Glutamatergic neuron (in vitro differentiated cells): ENCODE data around the gene GLS. TPM values are rescaled to one million over a fixed set of nuclear protein-coding genes. Genes with fewer than 3 reads are reported as not detected.
"Not testable (repeated sequence)": the region's sequence is repeated elsewhere in the genome, so short reads cannot be mapped to it uniquely, and the experiment has no call there.

Experiments used
- DNase-seq: peaks from one replicate; pipeline ENCODE4 v3.0.0; 2022
- H3K27ac Mint-ChIP-seq: one replicate; pipeline ENCODE4 v1.8.0; 2020; ENCODE audit warnings: mild to moderate bottlenecking, mixed read lengths, inconsistent platforms; ENCODE audit not compliant: unreplicated experiment
- H3K27me3 Mint-ChIP-seq: one replicate; pipeline ENCODE4 v1.8.0; 2020; ENCODE audit warnings: mild to moderate bottlenecking, moderate library complexity, mixed read lengths, inconsistent platforms; ENCODE audit not compliant: unreplicated experiment
- H3K36me3 Mint-ChIP-seq: one replicate; pipeline ENCODE4 v1.8.0; 2020; ENCODE audit warnings: mild to moderate bottlenecking, mixed read lengths, inconsistent platforms; ENCODE audit not compliant: unreplicated experiment
- H3K4me1 Mint-ChIP-seq: one replicate; pipeline ENCODE4 v1.8.0; 2020; ENCODE audit warnings: mild to moderate bottlenecking, low read depth, mixed read lengths, inconsistent platforms; ENCODE audit not compliant: unreplicated experiment
- H3K4me3 Mint-ChIP-seq: one replicate; pipeline ENCODE4 v1.8.0; 2020; ENCODE audit warnings: mild to moderate bottlenecking, mixed read lengths, inconsistent platforms; ENCODE audit not compliant: unreplicated experiment
- H3K9me3 Mint-ChIP-seq: one replicate; pipeline ENCODE4 v1.8.0; 2020; ENCODE audit warnings: mild to moderate bottlenecking, moderate library complexity, mixed read lengths, inconsistent platforms; ENCODE audit not compliant: unreplicated experiment
- CTCF ChIP-seq: fragments of 200-600 bp; sonication (generic); IDR thresholded peaks from one replicate; pipeline ENCODE4 v1.5.0; 2021; ENCODE audit not compliant: partially characterized antibody, unreplicated experiment
- total RNA-seq: library from RNA; stranded (reverse); fragmentation: NEBNext Ultra II Directional; extraction: Animal tissue kit (Norgen Biotek cat#: 25700); gene quantifications from one replicate; pipeline ENCODE4 v1.2.1, GENCODE V29; 2021; ENCODE audit not compliant: unreplicated experiment

The GLS gene
- total RNA-seq, 1 donor from 2014 or later = 120 TPM

GRCh38 chr2:190882856-190883582 lies 2.4 kb downstream of the GLS start:
- Mint-ChIP-seq H3K27ac (no peak overlapping the region), H3K36me3 (no peaks in the 10 kb centered on the region), H3K27me3 (peaks cover 6% of the 10 kb centered on the region), H3K9me3 (peaks cover 15% of the 10 kb centered on the region), H3K4me1 (peaks cover 17% of the 10 kb centered on the region), H3K4me3 (peak overlapping the region; percentile 94)
- no peak for DNase-seq
- TF ChIP-seq CTCF = no peak

- H3K27ac Mint-ChIP-seq = not testable (repeated sequence)
- H3K4me1 Mint-ChIP-seq = peaks cover 20% of the 10 kb centered on the region
Observed at GRCh38 chr2:190885844-190886243, 5.2 kb downstream of the GLS start.

GRCh38 chr2:190887089-190887488 lies 6.5 kb downstream of the GLS start:
- peaks cover 20% of the 10 kb centered on the region for H3K4me1 Mint-ChIP-seq
- H3K4me3 Mint-ChIP-seq = no peak overlapping the region

More at GRCh38 chr2:190885844-190886243, 5.2 kb downstream of the GLS start:
- not testable (repeated sequence) for DNase-seq, H3K4me3 Mint-ChIP-seq, H3K27me3 Mint-ChIP-seq, H3K36me3 Mint-ChIP-seq, H3K9me3 Mint-ChIP-seq

GRCh38 chr2:190888449-190888848 lies 7.8 kb downstream of the GLS start:
- Mint-ChIP-seq H3K4me1 (peaks cover 13% of the 10 kb centered on the region), H3K36me3 (no peaks in the 10 kb centered on the region), H3K27me3 (no peaks in the 10 kb centered on the region), H3K27ac (no peak overlapping the region), H3K9me3 (no peaks in the 10 kb centered on the region), H3K4me3 (no peak overlapping the region)
- TF ChIP-seq CTCF = no peak
- no peak for DNase-seq

More at GRCh38 chr2:190887089-190887488, 6.5 kb downstream of the GLS start:
- H3K9me3 Mint-ChIP-seq = peaks cover under 1% of the 10 kb centered on the region
- H3K27me3 Mint-ChIP-seq = no peaks in the 10 kb centered on the region
- TF ChIP-seq CTCF = no peak
- H3K27ac Mint-ChIP-seq = no peak overlapping the region
- no peak for DNase-seq
- no peaks in the 10 kb centered on the region for H3K36me3 Mint-ChIP-seq

- H3K4me3 Mint-ChIP-seq = no peak overlapping the region
- no peak for TF ChIP-seq CTCF
- H3K27me3 Mint-ChIP-seq = no peaks in the 10 kb centered on the region
- peaks cover 8% of the 10 kb centered on the region for H3K4me1 Mint-ChIP-seq
- H3K36me3 Mint-ChIP-seq = no peaks in the 10 kb centered on the region
- DNase-seq = no peak
- H3K9me3 Mint-ChIP-seq = no peaks in the 10 kb centered on the region
- no peak overlapping the region for H3K27ac Mint-ChIP-seq
Observed at GRCh38 chr2:190889175-190889943, 8.7 kb downstream of the GLS start.
